Lung (tissue), 12 donors: ENCODE measurements around the gene TANC1. TPM values are rescaled to one million over a fixed set of nuclear protein-coding genes. Genes with fewer than 3 reads are reported as not detected.
A peak's percentile ranks its signal among the peaks of the same experiment; 100 is the strongest.

Experiments used
- ATAC-seq: fragments of 200-7000 bp; cut with Tn5 transposase; one replicate; pipeline ENCODE4 v1.9.1; 2020; ENCODE audit warnings: moderate number of reproducible peaks; ENCODE audit not compliant: insufficient read depth, low FRiP score
- DNase-seq, 3 donors: peaks; one replicate each; pipeline ENCODE4 v3.0.0-alpha.2; 2013 to 2017
- H3K27ac ChIP-seq, 2 donors: one replicate each; pipeline ENCODE4 v1.5.1; 2013; ENCODE audit warnings: mild to moderate bottlenecking in 2 of 2, moderate library complexity in 2 of 2, control low read depth in 1 of 2, inconsistent platforms in 1 of 2, low read depth in 1 of 2, low read length in 1 of 2
- H3K27me3 ChIP-seq, 3 donors: one replicate each; pipeline ENCODE4 v1.5.1; 2013; ENCODE audit warnings: low read length in 2 of 3; ENCODE audit not compliant: control insufficient read depth in 3 of 3, insufficient read depth in 3 of 3
- H3K36me3 ChIP-seq, 4 donors: one replicate each; pipeline ENCODE4 v1.5.1; 2013; ENCODE audit warnings: low read length in 4 of 4, mild to moderate bottlenecking in 1 of 4, moderate library complexity in 1 of 4; ENCODE audit not compliant: control insufficient read depth in 4 of 4, insufficient read depth in 4 of 4
- H3K4me1 ChIP-seq, 5 donors: one replicate each; pipeline ENCODE4 v1.5.1; 2013; ENCODE audit warnings: low read length in 5 of 5, mild to moderate bottlenecking in 2 of 5, moderate library complexity in 1 of 5; ENCODE audit not compliant: control insufficient read depth in 5 of 5, insufficient read depth in 5 of 5
- H3K4me3 ChIP-seq: one replicate; pipeline ENCODE4 v1.5.1; 2013; ENCODE audit warnings: mild to moderate bottlenecking, control low read depth, moderate library complexity
- H3K9ac ChIP-seq, 2 donors: one replicate each; pipeline ENCODE4 v1.5.1; 2013; ENCODE audit warnings: low read length in 2 of 2, control low read depth in 1 of 2; ENCODE audit not compliant: insufficient read depth in 1 of 2
- H3K9me3 ChIP-seq, 4 donors: one replicate each; pipeline ENCODE4 v1.5.1; 2013; ENCODE audit warnings: low read length in 3 of 4, mild to moderate bottlenecking in 1 of 4, moderate library complexity in 1 of 4; ENCODE audit not compliant: control insufficient read depth in 4 of 4, insufficient read depth in 3 of 4
- CTCF ChIP-seq: IDR thresholded peaks from 2 replicates; pipeline ENCODE4 v1.5.1; 2012; ENCODE audit warnings: mild to moderate bottlenecking; ENCODE audit errors: control extremely low read depth, extremely low read depth
- WGBS, 2 donors: extraction: QIAGEN DNeasy Blood & Tissue Kit; methylation state at CpG; one replicate each; pipeline ENCODE4 v1.1.7; 2013; 5-methylcytosine and 5-hydroxymethylcytosine counted together
- polyA plus RNA-seq, 2 donors: library from polyadenylated mRNA; stranded (reverse); fragments of 200-250 nt; gene quantifications; one replicate each; pipeline ENCODE4 v1.2.1, GENCODE V29; 2013
- total RNA-seq, 2 donors: library from RNA; depleted of rRNA in 1 of 2; stranded (reverse); fragments of >200 nt in 1 of 2; gene quantifications; one replicate each; pipeline ENCODE4 v1.2.1, GENCODE V29; 2014 to 2021
- donor health status: control.
- donor health status: control.
- donor health status: Bipolar disorder and iron deficiency.
- donor health status: healthy.
- donor health status: DM: yes; HTN: yes; CAD: no.

The TANC1 gene
- total and polyA plus RNA-seq, 4 donors, result 14.3 to 99.5 (median 37.3) TPM

GRCh38 chr2:158948964-158949699, 19.3 kb upstream of the TANC1 start:
- TF ChIP-seq CTCF, result no peak
- WGBS, 2 donors, result 66 to 82% methylated on average over 6 of the region's 6 CpGs
- H3K27ac ChIP-seq, result no peak overlapping the region
- DNase-seq, result no peak
- H3K36me3 ChIP-seq, result no peaks in the 10 kb centered on the region
- H3K9me3 ChIP-seq, result peaks cover 0 to 4% (median 1%) of the 10 kb centered on the region in 4 donors
- H3K4me1 ChIP-seq, result peaks cover 2 to 13% (median 3%) of the 10 kb centered on the region in 5 donors
- ATAC-seq, result no peak
- H3K27me3 ChIP-seq, result no peaks in the 10 kb centered on the region
- no peak overlapping the region for H3K9ac ChIP-seq
- H3K4me3 ChIP-seq, result no peak overlapping the region

GRCh38 chr2:158953454-158953853, 15.0 kb upstream of the TANC1 start:
- WGBS, 2 donors, result 53 to 70% methylated on average over 4 of the region's 4 CpGs
- no peak for DNase-seq
- Histone ChIP-seq H3K4me3 (no peak overlapping the region), H3K27ac (peak overlapping the region in 1 of 2 donors; percentile 46), H3K4me1 (peaks cover 3 to 19% (median 6%) of the 10 kb centered on the region in 5 donors), H3K36me3 (no peaks in the 10 kb centered on the region), H3K9ac (no peak overlapping the region), H3K27me3 (no peaks in the 10 kb centered on the region), H3K9me3 (no peaks in the 10 kb centered on the region)
- ATAC-seq, result no peak
- TF ChIP-seq CTCF, result no peak

GRCh38 chr2:158953926-158954763, 14.3 kb upstream of the TANC1 start:
- H3K4me3 ChIP-seq, result no peak overlapping the region
- no peak for ATAC-seq

More at GRCh38 chr2:158953926-158954763, 14.3 kb upstream of the TANC1 start:
- Histone ChIP-seq H3K4me1 (peaks cover 3 to 12% (median 6%) of the 10 kb centered on the region in 5 donors), H3K9me3 (no peaks in the 10 kb centered on the region), H3K27ac (peak overlapping the region; percentile 46 to 65), H3K36me3 (no peaks in the 10 kb centered on the region), H3K9ac (peak overlapping the region in 1 of 2 donors; percentile 2), H3K27me3 (no peaks in the 10 kb centered on the region)
- TF ChIP-seq CTCF, result no peak
- WGBS, 2 donors, result 25 to 49% methylated on average over 5 of the region's 5 CpGs
- peak; percentile 83 to 85 (median 85) for DNase-seq
